ENCODE measurements around the gene JARID2.

JARID2 gene

DNA sequence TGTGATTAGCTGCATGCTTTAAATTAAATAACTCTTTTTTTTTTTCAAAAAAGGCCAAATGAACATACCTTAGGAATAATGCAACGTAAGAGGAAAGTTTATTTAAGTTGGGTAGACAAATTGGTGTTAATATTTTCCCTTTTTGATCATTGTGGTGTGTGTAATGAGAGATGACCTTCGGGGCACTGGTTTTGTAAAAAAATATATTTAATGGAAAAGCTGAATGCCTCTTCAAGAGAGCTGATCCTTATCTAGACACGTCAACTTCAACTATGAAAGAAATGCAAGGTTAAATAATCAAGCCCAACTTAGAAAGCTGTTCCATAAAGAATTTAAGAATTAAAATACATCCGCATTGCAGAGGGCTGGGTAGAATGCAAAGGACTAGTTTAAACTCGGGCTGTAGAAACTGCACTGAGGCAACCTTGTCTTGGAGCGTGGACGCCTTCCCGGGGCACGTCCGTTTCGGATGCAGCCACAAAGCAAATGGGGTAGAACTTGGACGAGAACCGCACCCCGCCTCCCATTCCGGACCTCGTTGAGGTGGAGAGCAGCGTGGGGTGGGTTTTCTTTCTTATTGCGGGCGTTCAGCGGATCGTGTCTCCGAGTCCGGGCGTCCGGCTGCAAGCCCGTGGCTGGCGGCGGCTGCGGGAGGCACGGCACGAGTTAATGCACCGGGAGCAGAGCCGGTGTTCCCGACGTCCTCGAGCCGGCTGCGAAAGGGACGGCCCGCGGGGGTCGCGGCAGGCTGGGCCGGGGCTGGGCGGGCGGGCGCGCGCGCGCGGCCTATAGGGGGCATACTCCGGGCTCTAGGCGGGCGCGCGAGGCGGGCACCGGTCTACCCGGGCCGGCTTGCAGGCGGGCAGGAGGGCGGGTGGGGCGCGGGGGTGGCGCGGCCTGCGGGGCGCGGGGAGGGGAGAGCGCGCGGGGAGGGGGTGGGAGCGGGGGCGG lies 1.9 kb downstream of the JARID2 start:
- DNase-seq = no peak

GRCh38 chr6:15248451-15249370 lies 2.8 kb downstream of the JARID2 start:
- DNase-seq = peak; percentile 64

GRCh38 chr6:15249371-15250019 lies 3.6 kb downstream of the JARID2 start:
- DNase-seq = no peak

DNA sequence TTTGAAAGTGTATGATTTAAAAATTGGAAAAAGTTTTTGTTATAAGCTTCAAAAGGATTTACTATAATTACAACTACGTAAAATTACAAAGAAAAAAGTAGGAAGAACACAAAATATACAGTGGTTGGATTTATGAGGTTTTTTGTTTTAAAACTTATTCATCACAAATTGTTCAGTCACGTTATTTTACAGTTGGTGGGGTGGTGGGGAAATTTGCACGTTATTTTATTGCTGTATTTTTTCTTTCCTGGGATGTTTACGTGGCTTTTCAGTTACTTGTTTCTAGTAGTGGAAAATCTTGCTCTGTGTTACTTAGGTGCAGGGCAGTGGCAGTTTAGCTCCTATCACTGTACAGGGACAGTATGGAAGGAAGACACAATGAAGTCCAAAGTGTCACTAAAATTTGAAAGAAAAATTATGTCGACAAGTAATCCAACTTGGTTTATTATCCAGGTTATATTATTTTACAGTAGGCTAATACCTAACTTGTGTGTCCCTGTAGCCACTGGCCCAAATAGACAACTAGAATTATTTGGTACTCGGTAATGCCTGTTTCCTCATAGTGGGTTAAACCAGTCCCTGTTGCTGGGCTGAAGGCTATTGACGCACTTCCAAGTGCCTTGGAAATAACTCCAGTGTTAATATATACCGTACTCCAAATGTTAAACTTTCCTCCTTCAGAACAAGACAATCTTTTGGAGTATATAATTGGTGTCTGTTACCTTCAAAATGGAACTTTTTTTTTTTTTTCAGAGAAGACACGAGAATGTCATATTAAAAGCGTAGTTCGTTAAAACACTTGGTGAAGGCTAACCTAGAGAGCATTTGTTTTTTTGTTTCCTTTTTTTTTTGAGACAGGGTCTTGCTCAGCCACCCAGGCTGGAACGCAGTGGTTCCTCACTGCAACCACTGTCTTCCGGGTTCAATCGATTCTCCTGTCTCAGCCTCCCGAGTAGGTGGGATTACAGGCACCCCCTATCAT lies 4.6 kb downstream of the JARID2 start:
- no peak for DNase-seq

DNA sequence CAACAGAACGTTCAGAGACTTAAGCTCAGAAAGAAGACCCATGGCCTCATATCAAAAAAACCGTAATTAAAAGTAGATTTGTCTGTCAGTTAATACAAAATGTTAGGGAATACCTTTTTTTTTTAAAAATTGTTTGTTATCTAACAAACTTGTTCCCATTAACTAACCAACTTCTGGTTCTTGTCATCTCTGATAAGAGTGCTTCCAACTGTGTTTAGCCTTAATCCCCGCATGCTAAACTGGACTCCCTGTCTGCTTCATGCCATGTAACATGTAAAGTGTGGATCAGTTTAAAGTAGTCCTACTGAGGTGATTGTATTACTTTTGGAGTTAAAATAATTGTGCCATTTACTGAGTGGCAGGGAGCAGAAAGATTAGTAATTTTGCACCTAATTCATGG lies 6.3 kb downstream of the JARID2 start:
- no peak for DNase-seq

DNA sequence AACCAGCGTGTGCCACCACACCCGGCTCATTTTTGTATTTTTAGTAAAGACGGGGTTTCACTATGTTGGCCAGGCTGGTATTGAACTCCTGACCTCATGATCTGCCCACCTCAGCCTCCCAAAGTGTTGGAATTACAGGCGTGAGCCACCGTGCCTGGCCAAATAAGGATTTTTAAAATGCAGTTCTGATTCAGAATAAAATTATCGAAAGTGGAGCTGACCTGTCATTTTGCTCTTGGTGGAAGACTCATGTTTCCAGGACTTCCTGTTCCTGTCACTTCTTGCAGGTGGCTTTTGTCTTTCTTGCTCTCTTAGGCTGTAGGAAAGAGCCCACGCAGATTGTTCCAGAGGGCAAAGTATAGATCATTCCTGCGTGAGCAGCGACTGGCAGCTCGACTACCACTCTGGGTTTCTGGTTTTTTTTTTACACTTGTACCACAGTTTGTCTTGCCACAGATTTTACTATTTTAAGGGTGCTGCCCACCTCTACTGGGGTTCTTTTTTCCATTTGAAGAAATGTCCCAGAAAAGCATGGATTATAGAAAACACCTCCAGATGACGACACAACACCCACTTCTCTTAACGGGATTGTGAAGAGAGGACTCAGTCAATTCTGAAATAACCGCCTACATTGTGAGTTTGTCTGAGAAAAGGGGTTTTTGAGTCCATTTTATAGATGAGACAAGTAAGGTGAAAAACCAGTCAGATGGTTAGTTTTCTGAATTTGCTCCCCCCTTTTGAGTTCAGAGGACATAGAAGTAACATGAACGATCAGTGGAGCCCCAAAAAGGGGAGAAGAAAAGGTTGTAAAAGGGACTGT lies 7.5 kb downstream of the JARID2 start:
- DNase-seq = no peak

- DNase-seq = no peak
These were observed 8.5 kb downstream of the JARID2 start for GRCh38 chr6:15254070-15254975.

DNA sequence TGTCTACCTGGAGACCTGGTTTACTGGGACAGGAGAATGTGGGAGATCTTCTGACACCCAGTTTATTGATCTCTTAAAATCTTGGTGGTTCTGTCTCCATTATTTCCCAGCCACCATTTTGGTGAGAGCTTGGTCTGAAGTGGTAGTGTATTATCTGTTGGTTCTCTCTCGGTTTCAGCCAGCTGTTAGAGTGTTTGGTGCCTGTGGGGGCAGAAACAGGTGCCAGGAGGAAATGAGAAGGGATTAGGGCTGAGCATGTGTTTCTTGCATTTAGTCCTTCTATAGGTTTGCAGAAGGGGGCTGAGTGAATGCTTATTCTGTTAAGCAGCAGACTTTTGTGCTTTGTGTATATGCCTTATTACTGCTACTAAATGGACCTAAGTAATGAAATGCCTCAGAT lies 9.6 kb downstream of the JARID2 start:
- no peak for DNase-seq

- DNase-seq = no peak
These were observed 10.1 kb downstream of the JARID2 start for GRCh38 chr6:15255909-15256395.

- no peak for DNase-seq
These were observed 10.8 kb downstream of the JARID2 start for GRCh38 chr6:15256538-15257271.

DNA sequence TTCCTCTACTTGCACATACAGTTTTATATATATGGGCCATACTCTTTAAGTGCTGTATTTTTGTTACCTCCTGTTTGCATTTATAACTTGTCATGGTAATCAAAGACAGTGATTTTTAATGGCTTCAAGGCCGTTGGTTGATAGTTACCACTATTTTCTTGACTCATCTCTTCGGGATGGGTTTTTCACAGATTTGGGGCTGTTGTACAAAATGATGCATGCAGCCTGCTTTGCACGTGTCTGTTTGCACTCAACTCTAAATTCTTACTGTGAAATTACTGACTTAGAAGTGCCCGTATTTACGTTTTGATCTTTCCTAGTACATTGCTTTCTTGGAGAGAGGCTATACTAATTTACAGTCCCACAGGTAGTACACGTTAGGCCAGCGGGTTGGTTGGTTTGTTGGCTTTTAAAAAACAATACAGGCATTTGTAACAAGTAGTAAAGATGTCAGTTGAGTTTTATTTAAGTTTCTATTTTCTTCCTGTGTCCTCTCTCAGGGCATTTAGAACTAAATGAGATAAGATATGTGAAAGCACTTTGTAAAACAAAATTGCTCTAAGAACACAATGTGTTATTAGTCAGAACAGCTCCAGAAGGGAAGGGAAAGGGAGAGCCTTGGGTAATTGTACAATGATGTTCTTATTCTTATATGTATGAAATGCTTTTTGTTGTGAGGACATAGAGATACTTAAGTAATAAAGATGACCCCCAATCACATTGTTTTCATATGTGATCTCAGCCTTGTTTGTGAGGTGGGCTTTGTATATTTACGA lies 11.7 kb downstream of the JARID2 start:
- DNase-seq = no peak

GRCh38 chr6:15259766-15260098 lies 13.9 kb downstream of the JARID2 start:
- DNase-seq = no peak

GRCh38 chr6:15260099-15260821 lies 14.4 kb downstream of the JARID2 start:
- no peak for DNase-seq

- no peak for DNase-seq
These were observed 18.0 kb downstream of the JARID2 start for GRCh38 chr6:15263780-15264374.

DNA sequence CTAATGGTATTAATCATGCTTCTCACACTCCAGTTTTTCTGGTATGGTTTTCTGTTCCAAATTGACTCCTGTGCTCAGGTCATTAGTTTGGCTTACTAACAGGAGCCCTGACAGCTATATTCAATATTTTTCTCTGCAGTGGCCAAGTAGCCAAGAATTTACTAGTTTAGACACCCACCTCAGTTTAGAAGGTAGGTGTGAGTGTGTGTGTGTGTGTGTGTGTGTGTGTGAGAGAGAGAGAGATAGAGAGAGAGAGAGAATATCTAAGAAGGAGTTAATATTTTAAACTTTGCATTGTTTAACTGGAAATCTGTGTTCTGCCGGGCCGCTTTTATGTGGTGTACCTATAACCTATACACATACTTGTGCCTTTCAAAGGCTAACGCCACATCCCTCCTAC lies 18.5 kb downstream of the JARID2 start:
- DNase-seq = no peak

GRCh38 chr6:15264902-15265761 lies 19.3 kb downstream of the JARID2 start:
- DNase-seq = no peak
